Measurements from ENCODE around the gene SPHK1. TPM values are rescaled to one million over a fixed set of nuclear protein-coding genes. Genes with fewer than 3 reads are reported as not detected.
"Not testable (repeated sequence)": the region's sequence is repeated elsewhere in the genome, so short reads cannot be mapped to it uniquely, and the experiment has no call there.

The SPHK1 gene
- total RNA-seq, 3 donors from 2014 or later = 9.6 to 28.5 (median 23.0) TPM

GRCh38 chr17:76341301-76341700, 43.1 kb upstream of the SPHK1 start:
- no peaks in the 10 kb centered on the region for H3K4me1 ChIP-seq
- TF ChIP-seq POLR2A (IDR thresholded peaks at IDR 0.05) = no peak
- TF ChIP-seq CTCF (IDR thresholded peaks at IDR 0.05) = no peak
- no peak for TF ChIP-seq POLR2AphosphoS5 (IDR thresholded peaks at IDR 0.05)
- H3K27me3 ChIP-seq = no peaks in the 10 kb centered on the region
- H3K27ac ChIP-seq = no peak overlapping the region
- intact Hi-C loops (cut with DNase I; ENCODE audit: low total_unique reads) = no loop called here
- no peaks in the 10 kb centered on the region for H3K9me3 ChIP-seq
- no peak for DNase-seq (ENCODE audit: low spot score in 2 of 2)
- no peak overlapping the region for H3K4me3 ChIP-seq
- no peaks in the 10 kb centered on the region for H3K36me3 ChIP-seq

DNA sequence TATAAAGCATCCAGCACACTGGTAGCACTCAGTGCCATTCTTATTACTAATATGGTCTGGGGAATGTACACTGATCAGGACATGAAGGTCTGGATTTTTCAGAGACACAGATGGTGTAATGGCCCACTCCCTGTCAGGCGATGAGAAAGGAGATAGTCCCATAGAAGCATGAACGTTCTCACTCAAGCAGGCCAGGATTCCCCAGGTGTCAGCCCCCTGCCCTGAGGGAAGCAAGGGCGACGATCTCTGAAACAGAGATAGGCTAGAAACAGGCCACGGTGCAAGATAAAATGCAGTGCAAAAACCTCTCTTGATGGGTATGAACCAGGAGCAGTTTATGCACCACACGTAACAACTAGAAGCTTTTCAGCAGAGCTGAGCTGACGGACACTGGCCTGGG, 41.3 kb upstream of the SPHK1 start:
- H3K36me3 ChIP-seq = no peaks in the 10 kb centered on the region
- no peak overlapping the region for H3K4me3 ChIP-seq
- H3K27me3 ChIP-seq = no peaks in the 10 kb centered on the region
- intact Hi-C loops (cut with DNase I; ENCODE audit: low total_unique reads) = no loop called here
- no peaks in the 10 kb centered on the region for H3K9me3 ChIP-seq
- no peak overlapping the region for H3K27ac ChIP-seq
- no peaks in the 10 kb centered on the region for H3K4me1 ChIP-seq
- no peak for DNase-seq (ENCODE audit: low spot score in 2 of 2)
- TF ChIP-seq POLR2A (IDR thresholded peaks at IDR 0.05) (no peak), CTCF (IDR thresholded peaks at IDR 0.05) (no peak), POLR2AphosphoS5 (IDR thresholded peaks at IDR 0.05) (no peak)

DNA sequence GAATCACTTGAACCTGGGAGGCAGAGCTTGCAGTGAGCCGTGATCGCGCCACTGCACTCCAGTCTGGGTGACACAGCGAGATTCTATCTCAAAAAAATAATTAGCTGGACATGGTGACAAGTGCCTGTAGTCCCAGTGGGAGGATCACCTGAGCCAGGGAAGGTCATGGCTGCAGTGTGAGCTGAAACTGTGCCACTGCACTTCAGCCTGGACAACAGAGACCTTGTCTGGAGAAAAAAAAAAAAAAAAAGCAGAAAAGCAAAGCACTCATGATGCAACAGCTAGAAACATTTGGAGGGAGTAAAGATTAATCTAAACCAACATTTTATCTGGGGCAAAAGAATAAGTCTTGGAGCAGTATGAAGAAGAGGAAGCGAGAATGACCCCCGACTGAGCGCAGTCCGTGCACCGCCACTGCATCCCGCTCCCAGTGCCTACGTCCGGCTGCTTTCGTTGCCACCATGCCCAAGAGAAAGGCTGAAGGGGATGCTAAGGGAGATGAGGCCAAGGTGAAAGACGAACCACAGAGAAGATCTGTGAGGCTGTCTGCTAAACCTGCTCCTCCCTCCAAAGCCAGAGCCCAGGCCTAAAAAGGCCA, 38.9 kb upstream of the SPHK1 start:
- H3K36me3 ChIP-seq = no peaks in the 10 kb centered on the region
- H3K27ac ChIP-seq = no peak overlapping the region
- intact Hi-C loops (cut with DNase I; ENCODE audit: low total_unique reads) = loop anchor here (5.0 kb wide), 1 partner anchor 692 kb away; no protein-coding TSS in a partner anchor
- no peaks in the 10 kb centered on the region for H3K9me3 ChIP-seq
- H3K4me3 ChIP-seq = no peak overlapping the region
- no peaks in the 10 kb centered on the region for H3K4me1 ChIP-seq
- TF ChIP-seq POLR2A (IDR thresholded peaks at IDR 0.05) (no peak), POLR2AphosphoS5 (IDR thresholded peaks at IDR 0.05) (no peak), CTCF (IDR thresholded peaks at IDR 0.05) (no peak)
- peak in 1 of 2 donors; percentile 6 for DNase-seq (ENCODE audit: low spot score in 2 of 2)
- H3K27me3 ChIP-seq = no peaks in the 10 kb centered on the region

- intact Hi-C loops (cut with DNase I; ENCODE audit: low total_unique reads) = loop anchor here (5.0 kb wide), 1 partner anchor 690 kb away; no protein-coding TSS in a partner anchor
- H3K36me3 ChIP-seq; H3K4me3 ChIP-seq; H3K4me1 ChIP-seq; H3K9me3 ChIP-seq; H3K27ac ChIP-seq; H3K27me3 ChIP-seq; DNase-seq (ENCODE audit: low spot score in 2 of 2): not testable (repeated sequence)
Measured at GRCh38 chr17:76346936-76347335, 37.5 kb upstream of the SPHK1 start.

DNA sequence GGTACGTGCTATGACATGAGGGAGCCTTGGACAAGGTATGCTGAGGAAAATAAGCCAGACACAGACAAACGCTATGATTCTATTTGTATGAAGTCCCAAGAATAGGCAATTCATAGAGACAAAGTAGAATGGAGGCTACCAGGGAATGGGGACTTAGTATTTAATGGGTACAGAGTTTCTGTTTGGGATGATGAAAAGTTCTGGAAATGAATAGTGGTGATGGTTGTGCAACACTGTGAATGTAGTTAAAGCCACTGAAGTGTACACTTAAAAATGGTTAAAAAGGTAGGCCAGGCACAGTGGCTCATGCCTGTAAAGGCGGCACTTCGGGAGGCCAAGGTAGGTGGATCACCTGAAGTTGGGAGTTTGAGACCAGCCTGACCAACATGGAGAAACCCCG, 33.9 kb upstream of the SPHK1 start:
- H3K36me3 ChIP-seq = no peaks in the 10 kb centered on the region
- no peak overlapping the region for H3K4me3 ChIP-seq
- no peaks in the 10 kb centered on the region for H3K4me1 ChIP-seq
- intact Hi-C loops (cut with DNase I; ENCODE audit: low total_unique reads) = no loop called here
- no peaks in the 10 kb centered on the region for H3K9me3 ChIP-seq
- DNase-seq (ENCODE audit: low spot score in 2 of 2) = peak in 1 of 2 donors; percentile 17
- no peaks in the 10 kb centered on the region for H3K27me3 ChIP-seq
- TF ChIP-seq CTCF (IDR thresholded peaks at IDR 0.05) (no peak), POLR2AphosphoS5 (IDR thresholded peaks at IDR 0.05) (no peak), POLR2A (IDR thresholded peaks at IDR 0.05) (no peak)
- H3K27ac ChIP-seq = no peak overlapping the region

All from breast epithelium (tissue), 4 donors.